Natural killer cell treated with Interleukin-12 subunit alpha and Interleukin-12 subunit beta and Interleukin-15 and Interleukin-18, amount 100 ng/mL, for 72 hours (primary cell): Measurements from ENCODE around the gene KCNQ5. TPM values are rescaled to one million over a fixed set of nuclear protein-coding genes. Genes with fewer than 3 reads are reported as not detected.

Source experiments
- ATAC-seq, 2 donors: fragments of 150-1000 bp; cut with Tn5 transposase in 1 of 2; sonication (Bioruptor Pico), chemical (Tn5 transposase) in 1 of 2; 2 replicates each; pipeline ENCODE4 v1.10.0; 2021
- DNase-seq: peaks from one replicate; pipeline ENCODE4 v3.0.0; 2022; ENCODE audit warnings: low spot score
- H3K27ac Mint-ChIP-seq, 2 donors: 1 replicate in 1 of 2; 2 replicates in 1 of 2; pipeline ENCODE4 v1.8.0; 2022; ENCODE audit warnings: mixed read lengths in 2 of 2, mild to moderate bottlenecking in 1 of 2, moderate library complexity in 1 of 2
- H3K27me3 Mint-ChIP-seq, 2 donors: 1 replicate in 1 of 2; 2 replicates in 1 of 2; pipeline ENCODE4 v1.8.0; 2022; ENCODE audit warnings: mixed read lengths in 2 of 2
- H3K36me3 Mint-ChIP-seq: one replicate; pipeline ENCODE4 v1.8.0; 2022; ENCODE audit warnings: mixed read lengths
- H3K4me1 Mint-ChIP-seq, 2 donors: 1 replicate in 1 of 2; 2 replicates in 1 of 2; pipeline ENCODE4 v1.8.0; 2022; ENCODE audit warnings: low read depth in 2 of 2, mixed read lengths in 2 of 2, mild to moderate bottlenecking in 1 of 2
- H3K4me3 Mint-ChIP-seq: one replicate; pipeline ENCODE4 v1.8.0; 2022; ENCODE audit warnings: mixed read lengths
- H3K9me3 Mint-ChIP-seq: 2 replicates; pipeline ENCODE4 v1.8.0; 2022; ENCODE audit warnings: mixed read lengths
- total RNA-seq, 2 donors: library from RNA; stranded (reverse); gene quantifications; one replicate each; pipeline ENCODE4 v1.2.3, GENCODE V29; 2022

The KCNQ5 gene
- total RNA-seq, 2 donors from 2014 or later = 3.8 to 13.3 TPM

DNA sequence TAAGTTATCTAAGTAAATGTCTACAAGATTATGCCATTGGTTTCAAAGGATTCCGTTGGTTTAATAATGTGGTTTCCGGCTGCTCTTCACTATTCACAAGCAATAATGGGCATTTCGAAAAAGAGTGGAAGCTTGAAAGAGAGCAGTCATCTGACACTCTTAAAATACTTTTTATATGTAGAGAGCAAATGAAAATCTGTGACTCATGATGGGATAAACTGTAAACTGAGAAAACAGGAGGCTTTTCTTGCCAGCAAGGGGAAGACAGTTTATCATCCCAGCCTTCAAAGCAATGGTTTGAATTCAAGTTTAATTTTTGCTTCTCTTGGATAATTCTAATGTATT lies 457.7 kb downstream of the KCNQ5 start:
- H3K9me3 Mint-ChIP-seq = no peaks in the 10 kb centered on the region
- ATAC-seq (no peak), DNase-seq (no peak)
- H3K4me3 Mint-ChIP-seq = no peak overlapping the region
- H3K36me3 Mint-ChIP-seq = no peaks in the 10 kb centered on the region
- no peak overlapping the region for H3K27ac Mint-ChIP-seq
- H3K4me1 Mint-ChIP-seq = no peaks in the 10 kb centered on the region
- no peaks in the 10 kb centered on the region for H3K27me3 Mint-ChIP-seq

DNA sequence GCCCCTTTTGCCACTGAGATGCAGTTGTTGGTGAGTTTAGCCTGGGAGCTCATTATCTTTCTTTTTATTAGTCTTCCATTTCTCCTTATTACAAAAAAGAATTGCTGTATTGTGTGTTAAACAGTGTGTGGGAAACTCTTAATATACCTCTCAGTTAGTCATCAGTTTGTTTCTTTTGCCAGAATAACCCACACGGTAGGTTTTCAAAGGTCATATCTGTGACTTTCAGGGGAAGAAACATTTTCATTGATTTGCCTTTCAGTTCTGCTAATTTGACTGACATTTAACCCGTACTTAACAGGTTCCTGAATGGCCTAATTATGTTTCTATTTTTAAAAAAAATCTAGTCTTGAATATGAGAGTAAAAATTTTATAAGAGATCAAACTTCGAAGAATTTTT lies 458.1 kb downstream of the KCNQ5 start:
- ATAC-seq = no peak
- Mint-ChIP-seq H3K9me3 (no peaks in the 10 kb centered on the region), H3K36me3 (no peaks in the 10 kb centered on the region), H3K4me3 (no peak overlapping the region), H3K4me1 (no peaks in the 10 kb centered on the region), H3K27me3 (no peaks in the 10 kb centered on the region), H3K27ac (no peak overlapping the region)
- DNase-seq = no peak

DNA sequence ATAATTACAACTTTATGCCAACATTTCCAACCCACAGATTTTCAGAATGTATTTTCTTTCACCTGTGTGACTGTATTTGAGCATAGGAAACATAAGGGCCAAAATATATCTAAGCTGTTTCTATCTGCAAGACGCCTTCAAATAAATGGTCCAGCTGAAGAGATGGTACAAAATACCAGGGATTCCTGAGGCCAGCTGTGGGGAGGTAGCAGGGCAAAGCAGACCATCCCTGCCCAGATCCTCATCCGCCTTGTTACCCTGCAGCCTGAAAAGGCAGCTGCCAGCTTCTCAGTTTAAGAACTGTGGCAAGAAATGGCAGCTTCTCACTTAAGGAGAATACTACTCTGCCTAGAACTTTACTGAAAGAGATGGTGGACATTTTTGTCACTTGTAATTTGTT lies 460.1 kb downstream of the KCNQ5 start:
- no peak for DNase-seq
- H3K9me3 Mint-ChIP-seq = no peaks in the 10 kb centered on the region
- ATAC-seq = no peak
- no peak overlapping the region for H3K27ac Mint-ChIP-seq
- H3K27me3 Mint-ChIP-seq = no peaks in the 10 kb centered on the region
- no peak overlapping the region for H3K4me3 Mint-ChIP-seq
- peaks cover 0 to 1% of the 10 kb centered on the region in 2 donors for H3K4me1 Mint-ChIP-seq
- no peaks in the 10 kb centered on the region for H3K36me3 Mint-ChIP-seq

DNA sequence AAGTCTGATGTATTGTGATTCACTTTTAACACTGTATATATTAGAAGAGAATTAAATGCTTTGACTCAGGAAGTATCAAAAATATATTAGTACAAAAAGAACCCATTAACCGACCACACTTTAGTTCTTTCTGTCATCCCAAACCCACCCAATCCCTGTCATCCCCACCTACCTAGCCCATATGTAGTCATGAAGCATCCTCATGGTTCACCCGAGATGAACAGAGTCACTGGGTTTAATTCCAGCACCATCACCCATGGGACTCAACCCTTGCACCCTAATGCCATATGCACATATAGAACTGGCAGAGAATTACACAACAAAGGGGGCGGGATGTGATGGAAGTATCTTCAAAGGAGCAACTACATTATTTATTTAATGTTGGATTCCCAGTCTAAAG lies 462.0 kb downstream of the KCNQ5 start:
- Mint-ChIP-seq H3K9me3 (no peaks in the 10 kb centered on the region), H3K27me3 (no peaks in the 10 kb centered on the region), H3K36me3 (no peaks in the 10 kb centered on the region), H3K27ac (no peak overlapping the region), H3K4me1 (peaks cover 0 to 3% of the 10 kb centered on the region in 2 donors), H3K4me3 (no peak overlapping the region)
- DNase-seq (no peak), ATAC-seq (no peak)

DNA sequence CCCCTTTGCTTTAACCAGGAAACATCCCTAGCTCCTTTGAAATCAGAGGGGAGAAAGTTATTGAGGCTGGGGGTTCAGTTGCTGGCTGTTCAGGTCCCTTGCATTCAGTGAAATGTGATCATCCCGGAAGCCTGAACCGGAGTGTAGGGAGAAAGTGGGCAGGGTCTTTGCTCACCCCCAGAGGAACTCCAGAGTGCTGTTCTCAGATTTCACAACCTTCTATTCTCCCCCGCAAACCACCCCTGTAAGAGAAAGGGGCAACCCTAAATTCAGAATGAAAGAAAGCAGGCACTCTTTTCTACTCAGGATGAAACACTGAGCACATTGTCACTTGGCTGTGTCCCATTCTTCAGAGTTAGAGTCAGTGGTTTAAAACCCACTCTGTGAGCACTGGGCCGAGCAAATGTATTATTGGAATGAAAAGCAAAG lies 463.6 kb downstream of the KCNQ5 start:
- Mint-ChIP-seq H3K36me3 (no peaks in the 10 kb centered on the region), H3K4me1 (peaks cover 0 to 3% of the 10 kb centered on the region in 2 donors), H3K9me3 (no peaks in the 10 kb centered on the region), H3K27me3 (no peaks in the 10 kb centered on the region), H3K4me3 (no peak overlapping the region), H3K27ac (no peak overlapping the region)
- ATAC-seq = no peak
- no peak for DNase-seq

DNA sequence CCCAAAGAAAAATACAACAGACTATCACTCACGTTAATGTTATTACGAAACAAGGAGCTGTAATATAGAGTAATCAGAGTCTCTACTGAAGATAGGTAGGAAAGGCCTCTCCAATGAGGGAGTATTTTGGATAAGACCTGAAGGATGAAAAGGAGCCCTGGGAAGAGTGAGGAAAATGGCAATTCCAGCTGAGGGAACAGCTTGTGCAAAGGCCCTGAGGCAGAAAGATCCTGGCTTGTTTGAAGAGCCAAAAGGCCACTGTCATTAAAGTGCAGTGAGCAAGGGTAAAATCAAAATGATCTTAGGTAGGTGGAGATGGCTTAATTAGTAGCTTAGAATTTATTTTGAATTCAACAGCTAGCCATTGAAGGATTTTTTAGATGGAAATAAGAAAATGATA lies 464.9 kb downstream of the KCNQ5 start:
- H3K9me3 Mint-ChIP-seq = peaks cover 4% of the 10 kb centered on the region
- ATAC-seq (no peak), DNase-seq (no peak)
- H3K4me3 Mint-ChIP-seq = no peak overlapping the region
- H3K27me3 Mint-ChIP-seq = no peaks in the 10 kb centered on the region
- H3K36me3 Mint-ChIP-seq = peaks cover 5% of the 10 kb centered on the region
- H3K4me1 Mint-ChIP-seq = peaks cover 0 to 3% of the 10 kb centered on the region in 2 donors
- no peak overlapping the region for H3K27ac Mint-ChIP-seq

DNA sequence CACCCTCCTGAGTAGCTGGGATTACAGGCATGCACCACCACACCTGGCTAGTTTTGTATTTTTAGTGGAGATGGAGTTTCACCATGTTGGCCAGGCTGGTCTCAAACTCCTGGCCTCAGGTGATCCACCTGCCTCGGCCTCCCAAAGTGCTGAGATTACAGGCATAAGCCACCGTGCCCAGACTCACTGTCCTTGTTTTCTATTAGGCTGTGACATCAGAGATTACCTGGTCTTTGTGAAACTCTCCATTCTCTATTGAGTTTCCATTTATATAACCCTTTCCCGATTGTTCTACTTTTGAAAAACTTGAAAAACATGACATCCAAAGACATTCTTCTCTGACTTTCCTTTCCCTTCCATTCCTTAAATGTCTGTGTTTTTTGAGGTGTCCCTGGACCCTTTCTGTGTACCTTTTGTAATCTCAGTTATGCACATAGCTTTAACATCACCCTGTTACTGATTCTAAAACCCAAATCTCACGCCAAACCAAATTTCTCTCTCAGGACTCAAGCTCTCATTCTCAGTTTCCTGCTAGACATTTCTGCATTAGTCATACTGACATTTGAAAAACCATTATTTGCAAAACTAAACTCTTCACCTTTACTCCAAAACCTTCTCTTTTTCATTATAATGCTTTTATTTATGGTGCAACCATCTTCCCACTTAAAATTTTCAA lies 466.4 kb downstream of the KCNQ5 start:
- Mint-ChIP-seq H3K27me3 (no peaks in the 10 kb centered on the region), H3K36me3 (peaks cover 12% of the 10 kb centered on the region), H3K9me3 (peaks cover 4% of the 10 kb centered on the region), H3K4me1 (peaks cover 0 to 3% of the 10 kb centered on the region in 2 donors), H3K4me3 (no peak overlapping the region), H3K27ac (peak overlapping the region in 1 of 2 donors; percentile 7)
- no peak for ATAC-seq
- DNase-seq = no peak

DNA sequence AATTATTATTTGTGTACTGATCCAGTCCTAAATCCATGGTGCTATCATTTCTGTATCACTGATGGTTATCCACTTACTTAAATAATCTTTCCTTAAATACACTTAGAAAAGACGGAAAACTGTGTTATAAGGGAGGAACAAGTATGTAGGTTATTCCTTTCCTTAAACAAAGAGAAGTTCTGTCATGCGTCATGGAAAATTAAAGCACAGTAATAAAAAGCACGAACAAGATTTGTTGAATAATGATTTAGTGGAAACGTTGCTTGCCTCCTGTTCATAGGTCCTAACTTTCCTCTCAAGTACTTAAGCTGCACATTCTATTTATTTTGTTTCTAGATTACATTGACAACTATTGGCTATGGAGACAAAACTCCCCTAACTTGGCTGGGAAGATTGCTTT lies 483.1 kb downstream of the KCNQ5 start:
- peaks cover 5% of the 10 kb centered on the region for H3K9me3 Mint-ChIP-seq
- H3K4me3 Mint-ChIP-seq = no peak overlapping the region
- ATAC-seq = no peak
- no peaks in the 10 kb centered on the region for H3K4me1 Mint-ChIP-seq
- no peak for DNase-seq
- no peaks in the 10 kb centered on the region for H3K27me3 Mint-ChIP-seq
- peaks cover 8% of the 10 kb centered on the region for H3K36me3 Mint-ChIP-seq
- H3K27ac Mint-ChIP-seq = no peak overlapping the region

DNA sequence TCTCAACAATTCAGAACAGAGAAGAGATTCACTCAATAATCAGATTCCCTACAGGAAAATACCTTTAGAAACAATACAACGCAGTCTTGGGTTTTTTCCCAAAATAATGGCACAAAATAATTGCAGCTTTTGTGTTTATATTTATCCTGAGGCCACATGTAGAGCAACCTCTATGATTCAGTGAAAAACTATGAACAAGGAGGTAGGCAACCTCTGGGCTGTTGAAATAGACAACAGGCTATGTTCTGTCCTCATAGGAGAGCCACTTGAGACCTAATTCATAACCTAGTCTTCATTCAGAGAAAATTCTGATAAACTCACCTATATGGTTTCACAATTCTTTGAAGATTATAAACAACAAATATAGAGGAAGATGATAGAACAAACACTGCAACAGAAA lies 485.2 kb downstream of the KCNQ5 start:
- no peak for ATAC-seq
- H3K4me3 Mint-ChIP-seq = no peak overlapping the region
- no peaks in the 10 kb centered on the region for H3K27me3 Mint-ChIP-seq
- H3K4me1 Mint-ChIP-seq = no peaks in the 10 kb centered on the region
- DNase-seq = no peak
- peaks cover 2% of the 10 kb centered on the region for H3K36me3 Mint-ChIP-seq
- peaks cover 3% of the 10 kb centered on the region for H3K9me3 Mint-ChIP-seq
- no peak overlapping the region for H3K27ac Mint-ChIP-seq

DNA sequence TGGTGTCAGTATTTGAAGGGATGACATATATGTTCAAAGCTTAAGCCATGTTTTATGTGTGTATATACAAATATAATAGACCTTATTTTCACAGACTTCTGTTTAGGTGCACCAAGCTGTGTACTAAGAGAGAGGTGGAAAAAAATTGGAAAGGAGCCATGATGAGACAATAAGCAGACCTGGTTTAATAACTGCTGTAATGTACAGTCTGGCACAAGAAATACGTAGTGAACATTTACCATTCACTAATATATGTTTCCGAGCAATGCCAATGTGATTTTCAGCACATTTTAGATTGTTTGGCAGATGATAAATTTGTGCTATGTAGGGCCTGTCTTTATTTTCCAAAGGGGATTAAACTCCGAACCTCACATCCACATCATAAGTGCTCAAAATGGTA lies 487.1 kb downstream of the KCNQ5 start:
- Mint-ChIP-seq H3K36me3 (no peaks in the 10 kb centered on the region), H3K27me3 (no peaks in the 10 kb centered on the region), H3K9me3 (no peaks in the 10 kb centered on the region), H3K4me1 (no peaks in the 10 kb centered on the region), H3K27ac (no peak overlapping the region), H3K4me3 (no peak overlapping the region)
- no peak for ATAC-seq
- DNase-seq = no peak

DNA sequence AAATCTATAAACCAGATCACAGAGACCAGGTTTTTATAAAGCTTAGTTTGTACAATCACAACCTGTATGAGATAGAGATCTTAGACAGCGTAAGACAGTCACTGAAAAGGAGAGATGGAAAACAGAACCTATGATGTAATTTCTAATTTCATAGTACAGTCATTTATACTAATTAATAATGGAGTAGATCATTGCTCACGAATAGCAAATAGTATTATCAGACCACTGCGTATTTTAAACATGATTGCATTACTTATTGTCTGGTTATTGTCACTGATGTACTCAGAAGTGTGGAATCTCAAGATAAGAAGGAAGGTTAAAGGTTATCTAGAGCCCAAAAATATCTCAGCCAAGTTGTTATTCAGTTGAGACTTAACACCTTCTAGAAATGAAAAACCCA lies 487.8 kb downstream of the KCNQ5 start:
- H3K27me3 Mint-ChIP-seq = no peaks in the 10 kb centered on the region
- H3K27ac Mint-ChIP-seq = no peak overlapping the region
- ATAC-seq (no peak), DNase-seq (no peak)
- no peak overlapping the region for H3K4me3 Mint-ChIP-seq
- H3K36me3 Mint-ChIP-seq = no peaks in the 10 kb centered on the region
- no peaks in the 10 kb centered on the region for H3K4me1 Mint-ChIP-seq
- H3K9me3 Mint-ChIP-seq = no peaks in the 10 kb centered on the region

DNA sequence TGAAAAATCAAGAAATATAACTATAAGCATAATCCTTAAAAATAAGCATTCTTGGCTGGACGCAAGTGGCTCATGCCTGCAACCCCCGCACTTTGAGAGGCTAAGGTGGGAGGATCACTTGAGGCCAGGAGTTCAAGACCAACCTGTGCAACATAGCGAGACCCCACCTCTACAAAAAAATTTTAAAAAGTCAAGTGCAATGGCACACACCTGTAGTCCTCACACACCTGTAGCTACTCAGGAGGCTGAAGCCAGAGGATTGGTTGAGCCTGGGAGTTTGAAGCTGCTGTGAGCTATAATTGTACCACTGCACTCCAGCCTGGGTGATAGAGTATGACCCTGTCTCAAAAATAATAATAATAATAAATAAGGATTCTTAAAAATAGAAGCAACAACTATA lies 494.5 kb downstream of the KCNQ5 start:
- Mint-ChIP-seq H3K27ac (no peak overlapping the region), H3K36me3 (no peaks in the 10 kb centered on the region), H3K27me3 (no peaks in the 10 kb centered on the region), H3K4me1 (no peaks in the 10 kb centered on the region), H3K4me3 (no peak overlapping the region), H3K9me3 (no peaks in the 10 kb centered on the region)
- no peak for ATAC-seq
- DNase-seq = no peak

DNA sequence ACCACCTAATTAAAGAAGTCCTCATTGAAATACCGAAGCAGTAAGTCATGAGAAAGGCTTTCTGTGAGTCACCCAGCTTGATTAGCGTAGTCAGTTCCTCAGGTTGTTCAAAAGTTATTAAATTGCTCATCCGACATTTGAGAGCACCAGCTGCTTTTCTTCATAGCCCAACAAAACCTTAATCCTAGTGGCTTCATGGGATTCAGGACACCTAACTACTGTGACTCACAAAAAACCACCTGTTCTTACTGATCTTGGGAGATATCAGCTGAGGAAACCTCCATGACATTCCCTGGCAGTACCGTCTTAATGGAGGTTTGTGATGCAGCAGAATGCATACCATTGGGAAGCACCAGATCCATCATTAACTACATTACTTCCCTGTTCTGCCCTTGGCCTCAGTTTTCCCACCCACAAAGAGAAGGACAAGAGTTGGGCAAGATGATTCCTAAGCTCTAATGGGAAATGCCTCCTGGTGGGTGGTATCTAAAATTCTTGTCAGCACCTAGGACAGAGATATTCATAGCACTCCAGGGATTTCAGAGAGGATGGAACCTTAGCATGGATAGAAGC lies 499.6 kb downstream of the KCNQ5 start:
- no peaks in the 10 kb centered on the region for H3K4me1 Mint-ChIP-seq
- H3K27ac Mint-ChIP-seq = no peak overlapping the region
- no peaks in the 10 kb centered on the region for H3K9me3 Mint-ChIP-seq

DNA sequence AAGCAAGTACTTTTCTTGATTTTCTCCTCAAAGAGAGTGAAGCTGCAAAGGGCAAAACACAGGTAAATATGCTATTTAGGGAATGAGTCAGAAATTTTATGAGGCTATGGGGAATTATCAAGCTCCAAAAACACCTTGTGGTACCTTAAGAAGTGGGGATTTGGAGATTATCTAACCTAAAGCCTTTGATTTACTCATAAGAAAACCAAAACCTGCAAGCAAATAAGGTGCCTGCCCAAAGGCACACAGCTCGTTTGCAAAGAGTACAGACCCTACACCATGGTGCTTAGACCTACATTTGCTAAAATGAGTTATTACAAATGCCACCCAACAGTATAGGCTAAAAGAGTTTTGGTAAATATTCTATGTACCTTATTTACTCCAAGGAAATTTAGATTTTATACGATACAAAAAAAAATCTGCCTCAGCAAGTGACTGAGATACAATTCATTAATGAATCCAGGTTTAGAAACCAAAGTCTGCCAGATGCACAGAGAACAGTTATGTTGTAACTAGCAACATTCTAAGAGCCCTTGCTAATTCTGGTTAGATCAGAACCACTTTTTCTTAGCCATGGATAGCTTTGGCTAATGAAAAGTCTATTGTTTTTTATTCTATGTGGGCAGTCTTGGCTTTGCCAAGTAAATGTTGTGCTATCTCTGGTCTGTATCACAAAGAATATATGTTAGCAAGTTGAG lies 501.9 kb downstream of the KCNQ5 start:
- Mint-ChIP-seq H3K4me3 (no peak overlapping the region), H3K27me3 (no peaks in the 10 kb centered on the region), H3K27ac (no peak overlapping the region), H3K36me3 (no peaks in the 10 kb centered on the region), H3K9me3 (no peaks in the 10 kb centered on the region), H3K4me1 (no peaks in the 10 kb centered on the region)
- DNase-seq = no peak
- no peak for ATAC-seq

More for the DNA sequence above, 499.6 kb downstream of the KCNQ5 start:
- Mint-ChIP-seq H3K36me3 (no peaks in the 10 kb centered on the region), H3K27me3 (no peaks in the 10 kb centered on the region), H3K4me3 (no peak overlapping the region)
- ATAC-seq (no peak), DNase-seq (no peak)
